GM23248 (cell line): ENCODE measurements around the gene SUFU. TPM values are rescaled to one million over a fixed set of nuclear protein-coding genes. Genes with fewer than 3 reads are reported as not detected.

Source experiments
- DNase-seq: peaks from one replicate; pipeline ENCODE4 v3.0.0-alpha.2; 2015
- H2AFZ ChIP-seq: fragments of 200-600 bp; sonication (generic); 2 replicates; pipeline ENCODE4 v1.6.1; 2016; ENCODE audit warnings: antibody characterized with exemption
- H3F3A ChIP-seq: fragments of 200-600 bp; sonication (generic); 2 replicates; pipeline ENCODE4 v1.6.1; 2016; ENCODE audit warnings: mild to moderate bottlenecking, antibody characterized with exemption, mixed run types; ENCODE audit not compliant: insufficient read depth
- H3K27ac ChIP-seq: fragments of 200-600 bp; sonication (generic); 2 replicates; pipeline ENCODE4 v1.5.1; 2016; ENCODE audit warnings: mild to moderate bottlenecking
- H3K27me3 ChIP-seq: fragments of 200-600 bp; sonication (generic); replicated peaks from 2 replicates; pipeline ENCODE4 v1.6.1; 2016; ENCODE audit warnings: mild to moderate bottlenecking; ENCODE audit not compliant: insufficient read depth
- H3K36me3 ChIP-seq: fragments of 200-600 bp; sonication (generic); 2 replicates; pipeline ENCODE4 v1.6.1; 2016; ENCODE audit warnings: low read depth, mild to moderate bottlenecking
- H3K4me1 ChIP-seq: fragments of 200-600 bp; sonication (generic); 2 replicates; pipeline ENCODE4 v1.6.1; 2016; ENCODE audit warnings: mild to moderate bottlenecking; ENCODE audit not compliant: insufficient read depth
- H3K4me2 ChIP-seq: fragments of 200-600 bp; sonication (generic); one replicate; pipeline ENCODE4 v1.6.1; 2016; ENCODE audit warnings: mild to moderate bottlenecking; ENCODE audit not compliant: unreplicated experiment
- H3K4me3 ChIP-seq: fragments of 200-600 bp; sonication (generic); 2 replicates; pipeline ENCODE4 v1.5.1; 2016; ENCODE audit warnings: mild to moderate bottlenecking
- H3K79me2 ChIP-seq: fragments of 200-600 bp; sonication (generic); 2 replicates; pipeline ENCODE4 v1.6.1; 2016; ENCODE audit warnings: mild to moderate bottlenecking; ENCODE audit not compliant: insufficient read depth
- H3K9ac ChIP-seq: fragments of 200-600 bp; sonication (generic); 2 replicates; pipeline ENCODE4 v1.6.1; 2016; ENCODE audit warnings: mild to moderate bottlenecking
- H3K9me2 ChIP-seq: fragments of 200-600 bp; sonication (generic); 2 replicates; pipeline ENCODE4 v1.6.1; 2016; ENCODE audit warnings: mixed run types, mild to moderate bottlenecking, moderate library complexity; ENCODE audit not compliant: insufficient read depth
- H3K9me3 ChIP-seq: fragments of 200-600 bp; sonication (generic); one replicate; pipeline ENCODE4 v1.6.1; 2017; ENCODE audit warnings: low read depth
- H4K20me1 ChIP-seq: fragments of 200-600 bp; sonication (generic); 2 replicates; pipeline ENCODE4 v1.6.0; 2016; ENCODE audit not compliant: insufficient read depth
- EZH2 ChIP-seq: fragments of 200-600 bp; sonication (generic); IDR thresholded peaks from 2 replicates; pipeline ENCODE4 v1.6.1; 2018; ENCODE audit warnings: antibody characterized with exemption, mild to moderate bottlenecking; ENCODE audit not compliant: insufficient read depth, poor library complexity, severe bottlenecking
- EZH2phosphoT487 ChIP-seq: fragments of 200-600 bp; sonication (generic); IDR thresholded peaks from 2 replicates; pipeline ENCODE4 v1.6.1; 2018; ENCODE audit warnings: antibody characterized with exemption, moderate library complexity, mild to moderate bottlenecking, low read depth; ENCODE audit not compliant: insufficient read depth
- WGBS, 2 experiments: methylation state at CpG; one replicate each; pipeline ENCODE4 v1.1.6; 2015 to 2017; ENCODE audit warnings: low lambda C conversion rate in 2 of 2, low coverage in 1 of 2; ENCODE audit errors: missing lambda C conversion rate in 2 of 2; 5-methylcytosine and 5-hydroxymethylcytosine counted together
- in situ Hi-C: fragments of 300-500 bp; cut with MboI; formaldehyde crosslinking; loops from 2 replicates; pipeline ENCODE4 v1.15.0; 2020
- polyA plus RNA-seq: library from polyadenylated mRNA; unstranded; fragments of >200 nt; fragmentation: Nextera tagmentation; extraction: Ambion mirVana; gene quantifications from 2 replicates; pipeline ENCODE4 v1.2.1, GENCODE V29; 2016
- total RNA-seq: library from RNA; depleted of rRNA; stranded (reverse); fragments of >200 nt; shearing (Covaris generic); gene quantifications from 2 replicates; pipeline ENCODE4 v1.2.3, GENCODE V29; 2014

Gene SUFU
- total and polyA plus RNA-seq, 2 experiments from 2014 or later: 3.1 to 5.0 TPM

GRCh38 chr10:102504976-102505300 lies 1.2 kb downstream of the SUFU start:
- Histone ChIP-seq H3K27ac (peak overlapping the region; percentile 3; the same call in 1 of the 2 replicates), H4K20me1 (no peaks in the 10 kb centered on the region), H3K36me3 (no peaks in the 10 kb centered on the region), H3F3A (peaks cover 22% of the 10 kb centered on the region), H3K9me3 (no peaks in the 10 kb centered on the region), H2AFZ (peak overlapping the region; percentile 72), H3K9ac (peak overlapping the region; percentile 82), H3K4me3 (peak overlapping the region; percentile 91), H3K27me3 (no peaks in the 10 kb centered on the region), H3K9me2 (no peaks in the 10 kb centered on the region), H3K79me2 (peaks cover 73% of the 10 kb centered on the region), H3K4me2 (peak overlapping the region; percentile 83), H3K4me1 (peaks cover 23% of the 10 kb centered on the region)
- in situ Hi-C loops: no loop called here
- WGBS, 2 experiments: 3 to 5% methylated on average over 5 of the region's 5 CpGs
- TF ChIP-seq EZH2phosphoT487 (no peak), EZH2 (no peak)
- DNase-seq: peak; percentile 49

- H3K27me3 ChIP-seq: no peaks in the 10 kb centered on the region
- no peaks in the 10 kb centered on the region for H3K36me3 ChIP-seq
- peaks cover 22% of the 10 kb centered on the region for H3F3A ChIP-seq
- TF ChIP-seq EZH2 (no peak), EZH2phosphoT487 (no peak)
- H3K9ac ChIP-seq: peak overlapping the region; percentile 82; the same call in 1 of the 2 replicates
- peaks cover 66% of the 10 kb centered on the region for H3K79me2 ChIP-seq
- H2AFZ ChIP-seq: no peak overlapping the region
- H3K4me2 ChIP-seq: peak overlapping the region; percentile 83
- peak overlapping the region; percentile 91 for H3K4me3 ChIP-seq
- in situ Hi-C loops: no loop called here
- H3K27ac ChIP-seq: no peak overlapping the region
- no peak for DNase-seq
- H3K9me3 ChIP-seq: no peaks in the 10 kb centered on the region
- peaks cover 24% of the 10 kb centered on the region for H3K4me1 ChIP-seq
- no peaks in the 10 kb centered on the region for H3K9me2 ChIP-seq
- 67 to 71% methylated on average over 10 of the region's 10 CpGs for WGBS, 2 experiments
- no peaks in the 10 kb centered on the region for H4K20me1 ChIP-seq
Observed at GRCh38 chr10:102505462-102506115, 1.8 kb downstream of the SUFU start.

GRCh38 chr10:102507521-102507920 lies 3.7 kb downstream of the SUFU start:
- no peak overlapping the region for H3K4me2 ChIP-seq
- H3K9ac ChIP-seq: no peak overlapping the region
- H3K79me2 ChIP-seq: peaks cover 69% of the 10 kb centered on the region
- no peak for TF ChIP-seq EZH2phosphoT487
- TF ChIP-seq EZH2: no peak
- no peaks in the 10 kb centered on the region for H3K9me3 ChIP-seq
- in situ Hi-C loops: no loop called here
- H3K4me3 ChIP-seq: no peak overlapping the region
- H2AFZ ChIP-seq: no peak overlapping the region
- no peaks in the 10 kb centered on the region for H3K27me3 ChIP-seq
- H3K9me2 ChIP-seq: no peaks in the 10 kb centered on the region
- peaks cover 24% of the 10 kb centered on the region for H3K4me1 ChIP-seq
- no peak for DNase-seq
- H4K20me1 ChIP-seq: no peaks in the 10 kb centered on the region
- 86 to 89% methylated on average over 3 of the region's 3 CpGs for WGBS, 2 experiments
- peaks cover 11% of the 10 kb centered on the region; the same call in 1 of the 2 replicates for H3K36me3 ChIP-seq
- H3F3A ChIP-seq: peaks cover 14% of the 10 kb centered on the region
- H3K27ac ChIP-seq: no peak overlapping the region

DNA sequence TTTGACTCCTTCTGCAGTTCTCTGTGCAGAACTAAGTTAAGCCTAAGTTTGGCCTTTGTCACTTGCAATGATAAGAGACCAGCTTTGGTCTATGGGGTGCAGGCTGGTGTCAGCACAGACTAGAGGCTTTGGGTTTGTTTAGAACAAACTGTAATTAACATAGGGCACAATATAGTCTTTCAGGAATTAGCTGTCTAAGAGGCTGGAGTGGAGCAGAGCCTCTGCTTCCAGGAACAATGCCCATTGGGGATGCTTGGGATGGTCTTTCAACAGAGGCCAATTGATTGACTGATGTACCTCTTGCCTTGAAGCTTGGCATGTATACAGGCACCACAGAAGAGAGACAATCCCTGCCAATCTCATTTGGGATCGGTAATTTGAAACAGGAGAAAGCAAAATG lies 4.7 kb downstream of the SUFU start:
- Histone ChIP-seq H4K20me1 (no peaks in the 10 kb centered on the region), H3K9me2 (no peaks in the 10 kb centered on the region), H3K4me1 (peaks cover 20% of the 10 kb centered on the region), H3K4me3 (no peak overlapping the region), H3K9me3 (no peaks in the 10 kb centered on the region), H3K4me2 (no peak overlapping the region), H3K79me2 (peaks cover 79% of the 10 kb centered on the region), H3K27ac (no peak overlapping the region), H2AFZ (no peak overlapping the region), H3K36me3 (peaks cover 18% of the 10 kb centered on the region; the same call in 1 of the 2 replicates), H3K27me3 (no peaks in the 10 kb centered on the region), H3K9ac (no peak overlapping the region), H3F3A (peaks cover 8% of the 10 kb centered on the region; the same call in 1 of the 2 replicates)
- TF ChIP-seq EZH2 (no peak), EZH2phosphoT487 (no peak)
- no peak for DNase-seq
- 19 to 22% methylated on average over 1 of the region's 1 CpG for WGBS, 2 experiments
- in situ Hi-C loops: no loop called here
